ENCODE results near the gene KCNJ6.

DNA sequence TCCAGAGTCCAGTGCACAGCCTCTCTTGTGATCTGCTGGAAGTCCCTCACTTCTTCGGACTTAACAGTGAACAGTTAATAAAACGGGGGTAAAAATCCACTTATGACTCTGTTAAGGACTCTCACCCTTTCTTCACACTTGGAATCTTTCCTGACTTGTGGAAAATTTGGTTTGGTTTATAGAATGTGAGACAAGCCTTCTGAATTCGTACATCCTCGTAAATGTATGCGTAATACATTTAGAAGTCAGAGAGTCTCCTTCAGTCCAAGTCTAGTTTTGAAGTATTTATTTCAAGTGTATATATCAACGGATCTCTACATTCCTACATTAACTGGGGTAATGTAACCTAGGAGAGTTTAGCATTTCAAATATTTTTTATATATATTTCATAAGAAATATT is 270.4 kb downstream of the KCNJ6 start:
- TF ChIP-seq, protein P1, sequence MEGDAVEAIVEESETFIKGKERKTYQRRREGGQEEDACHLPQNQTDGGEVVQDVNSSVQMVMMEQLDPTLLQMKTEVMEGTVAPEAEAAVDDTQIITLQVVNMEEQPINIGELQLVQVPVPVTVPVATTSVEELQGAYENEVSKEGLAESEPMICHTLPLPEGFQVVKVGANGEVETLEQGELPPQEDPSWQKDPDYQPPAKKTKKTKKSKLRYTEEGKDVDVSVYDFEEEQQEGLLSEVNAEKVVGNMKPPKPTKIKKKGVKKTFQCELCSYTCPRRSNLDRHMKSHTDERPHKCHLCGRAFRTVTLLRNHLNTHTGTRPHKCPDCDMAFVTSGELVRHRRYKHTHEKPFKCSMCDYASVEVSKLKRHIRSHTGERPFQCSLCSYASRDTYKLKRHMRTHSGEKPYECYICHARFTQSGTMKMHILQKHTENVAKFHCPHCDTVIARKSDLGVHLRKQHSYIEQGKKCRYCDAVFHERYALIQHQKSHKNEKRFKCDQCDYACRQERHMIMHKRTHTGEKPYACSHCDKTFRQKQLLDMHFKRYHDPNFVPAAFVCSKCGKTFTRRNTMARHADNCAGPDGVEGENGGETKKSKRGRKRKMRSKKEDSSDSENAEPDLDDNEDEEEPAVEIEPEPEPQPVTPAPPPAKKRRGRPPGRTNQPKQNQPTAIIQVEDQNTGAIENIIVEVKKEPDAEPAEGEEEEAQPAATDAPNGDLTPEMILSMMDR (IDR thresholded peaks at IDR 0.05; ENCODE audit: low read length) = no peak
- TF ChIP-seq EZH2 (IDR thresholded peaks at IDR 0.05; ENCODE audit: borderline replicate concordance, low read length) = no peak
